Naive thymus-derived CD4-positive, alpha-beta T cell (primary cell): Measurements from ENCODE around the gene MTG2. TPM values are rescaled to one million over a fixed set of nuclear protein-coding genes. Genes with fewer than 3 reads are reported as not detected.

Experiments
- ATAC-seq: fragments of 150-1000 bp; cut with Tn5 transposase; 2 replicates; pipeline ENCODE4 v1.10.0; 2021; ENCODE audit warnings: mild to moderate bottlenecking, moderate library complexity
- CTCF ChIA-PET: fragments of 350-600 bp; sonication (Branson Sonifier 250); formaldehyde crosslinking; loops from one replicate; lab custom pipeline; 2021; ENCODE audit warnings: antibody characterized with exemption; lab: Charles Lee
- POLR2A ChIA-PET: fragments of 350-600 bp; sonication (Branson Sonifier 250); formaldehyde crosslinking; loops from one replicate; lab custom pipeline; 2021; ENCODE audit warnings: antibody characterized with exemption, inconsistent platforms; lab: Charles Lee
- DNase-seq, 9 donors: peaks; one replicate each; pipeline versions ENCODE4 v3.0.0 to v3.0.0-alpha.2; 2020 to 2022; ENCODE audit warnings: mixed read lengths in 1 of 9
- H3K27ac ChIP-seq: one replicate; pipeline ENCODE4 v1.7.0; 2013; ENCODE audit warnings: mild to moderate bottlenecking, low read depth, low read length, moderate library complexity
- H3K27me3 ChIP-seq, 2 donors: one replicate each; pipeline ENCODE4 v1.7.0; 2013; ENCODE audit warnings: low read length in 2 of 2, mild to moderate bottlenecking in 2 of 2, moderate library complexity in 2 of 2; ENCODE audit not compliant: control insufficient read depth in 2 of 2, insufficient read depth in 2 of 2
- H3K36me3 ChIP-seq, 3 experiments: 1 replicate in 2 of 3; 2 replicates in 1 of 3; pipeline ENCODE4 v1.7.0; 2013; ENCODE audit warnings: low read length in 3 of 3, mild to moderate bottlenecking in 3 of 3, moderate library complexity in 1 of 3; ENCODE audit not compliant: insufficient read depth in 3 of 3, control insufficient read depth in 2 of 3
- H3K4me1 ChIP-seq, 2 donors: one replicate each; pipeline ENCODE4 v1.7.0; 2013; ENCODE audit warnings: low read length in 2 of 2, mild to moderate bottlenecking in 2 of 2, moderate library complexity in 1 of 2; ENCODE audit not compliant: control insufficient read depth in 2 of 2, insufficient read depth in 2 of 2
- H3K4me3 ChIP-seq: 2 replicates; pipeline ENCODE4 v1.7.0; 2013; ENCODE audit warnings: mild to moderate bottlenecking, low read length
- H3K9me3 ChIP-seq, 3 experiments: 1 replicate in 2 of 3; 2 replicates in 1 of 3; pipeline ENCODE4 v1.7.0; 2013; ENCODE audit warnings: low read length in 3 of 3; ENCODE audit not compliant: control insufficient read depth in 2 of 3
- H3K27ac Mint-ChIP-seq, 9 donors: one replicate each; pipeline ENCODE4 v1.8.0; 2020 to 2022; ENCODE audit warnings: mixed read lengths in 9 of 9, mild to moderate bottlenecking in 8 of 9, moderate library complexity in 5 of 9, inconsistent platforms in 2 of 9
- H3K27me3 Mint-ChIP-seq, 5 donors: one replicate each; pipeline ENCODE4 v1.8.0; 2021 to 2022; ENCODE audit warnings: mixed read lengths in 5 of 5, mild to moderate bottlenecking in 1 of 5
- H3K36me3 Mint-ChIP-seq, 5 donors: one replicate each; pipeline ENCODE4 v1.8.0; 2020 to 2022; ENCODE audit warnings: mixed read lengths in 5 of 5, mild to moderate bottlenecking in 3 of 5, inconsistent platforms in 1 of 5
- H3K4me1 Mint-ChIP-seq, 7 donors: one replicate each; pipeline ENCODE4 v1.8.0; 2020 to 2022; ENCODE audit warnings: mixed read lengths in 7 of 7, mild to moderate bottlenecking in 3 of 7, inconsistent platforms in 1 of 7
- H3K4me3 Mint-ChIP-seq, 10 donors: one replicate each; pipeline ENCODE4 v1.8.0; 2020 to 2022; ENCODE audit warnings: mild to moderate bottlenecking in 10 of 10, mixed read lengths in 10 of 10, moderate library complexity in 6 of 10, inconsistent platforms in 2 of 10
- H3K9me3 Mint-ChIP-seq, 11 donors: one replicate each; pipeline ENCODE4 v1.8.0; 2020 to 2022; ENCODE audit warnings: mixed read lengths in 11 of 11, mild to moderate bottlenecking in 4 of 11, inconsistent platforms in 1 of 11, moderate library complexity in 1 of 11
- intact Hi-C, 2 donors: fragments of 100-400 bp; cut with micrococcal nuclease; formaldehyde crosslinking; loops; one replicate each; pipeline ENCODE4 v1.15.1; 2023
- polyA plus RNA-seq, 2 donors: library from polyadenylated mRNA; unstranded; fragments of 300-500 nt; fragmentation: Illumina TruSeq; gene quantifications; one replicate each; pipeline ENCODE4 v1.2.3, GENCODE V29; 2021
- total RNA-seq, 6 experiments: library from RNA in 5 of 6; stranded (reverse) in 5 of 6; gene quantifications; 1 replicate in 5 of 6; 2 replicates in 1 of 6; pipeline ENCODE4 v1.2.3 and lab custom pipeline; 2021 to 2026

Gene MTG2
- total and polyA plus RNA-seq, 7 experiments from 2014 or later = 18.2 to 51.5 (median 31.8) TPM

DNA sequence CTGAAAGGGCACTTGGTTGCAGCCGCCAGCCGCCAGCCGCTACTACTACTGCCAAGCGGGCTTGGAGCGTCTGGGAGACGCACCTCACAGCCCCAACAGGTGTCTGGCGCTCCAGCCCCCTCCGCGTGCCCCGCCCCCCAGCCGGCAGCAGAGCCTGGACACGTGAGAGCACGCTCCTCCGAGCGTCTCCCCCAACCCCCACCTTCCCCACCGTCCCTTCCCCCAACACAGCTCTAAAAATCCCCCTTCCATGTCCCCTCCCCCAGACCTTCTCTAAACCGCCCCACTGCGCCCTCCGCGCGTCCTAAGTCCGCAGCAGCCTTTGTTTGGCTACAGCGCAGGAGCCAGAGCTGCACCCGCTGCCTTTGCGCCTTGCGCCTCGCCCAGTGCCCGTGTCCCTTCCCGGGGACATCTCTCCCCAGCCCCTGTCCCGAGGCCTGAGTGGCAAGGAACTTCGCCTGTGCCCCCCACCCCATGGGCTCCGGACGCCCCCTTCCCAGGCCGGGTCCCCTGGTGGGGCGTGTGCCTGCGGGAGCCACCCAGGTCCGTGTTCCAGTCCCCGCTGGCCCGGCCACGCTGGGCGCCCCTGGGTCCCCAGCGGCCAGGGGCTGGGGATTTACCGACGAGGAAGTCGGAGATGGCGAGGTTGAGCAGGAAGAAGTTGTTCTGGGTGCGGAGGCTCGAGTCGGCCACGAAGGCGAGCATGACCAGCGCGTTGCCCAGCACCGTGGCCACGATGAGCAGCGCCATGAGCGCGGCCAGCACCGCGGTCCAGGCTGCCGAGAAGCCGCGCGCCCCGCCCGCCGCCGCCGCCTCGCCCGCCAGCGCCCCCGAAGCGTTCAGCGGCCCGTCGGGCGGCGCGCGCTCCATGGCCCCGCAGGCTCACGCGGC is 36.5 kb downstream of the MTG2 start:
- Mint-ChIP-seq H3K4me3 (peak overlapping the region in 8 of 10 donors; percentile 17 to 83 (median 46)), H3K4me1 (peaks cover 0 to 5% (median 3%) of the 10 kb centered on the region in 7 donors), H3K27ac (no peak overlapping the region), H3K9me3 (no peaks in the 10 kb centered on the region), H3K27me3 (peaks cover 11 to 50% (median 27%) of the 10 kb centered on the region in 5 donors), H3K36me3 (no peaks in the 10 kb centered on the region)
- Histone ChIP-seq H3K4me3 (no peak overlapping the region), H3K9me3 (no peaks in the 10 kb centered on the region), H3K4me1 (no peaks in the 10 kb centered on the region), H3K27ac (no peak overlapping the region), H3K36me3 (no peaks in the 10 kb centered on the region), H3K27me3 (peaks cover 0 to 24% of the 10 kb centered on the region in 2 donors)
- ChIA-PET POLR2A (no interaction called here), CTCF (no interaction called here)
- DNase-seq = no peak
- ATAC-seq = peak; percentile 29
- intact Hi-C loops = no loop called here

DNA sequence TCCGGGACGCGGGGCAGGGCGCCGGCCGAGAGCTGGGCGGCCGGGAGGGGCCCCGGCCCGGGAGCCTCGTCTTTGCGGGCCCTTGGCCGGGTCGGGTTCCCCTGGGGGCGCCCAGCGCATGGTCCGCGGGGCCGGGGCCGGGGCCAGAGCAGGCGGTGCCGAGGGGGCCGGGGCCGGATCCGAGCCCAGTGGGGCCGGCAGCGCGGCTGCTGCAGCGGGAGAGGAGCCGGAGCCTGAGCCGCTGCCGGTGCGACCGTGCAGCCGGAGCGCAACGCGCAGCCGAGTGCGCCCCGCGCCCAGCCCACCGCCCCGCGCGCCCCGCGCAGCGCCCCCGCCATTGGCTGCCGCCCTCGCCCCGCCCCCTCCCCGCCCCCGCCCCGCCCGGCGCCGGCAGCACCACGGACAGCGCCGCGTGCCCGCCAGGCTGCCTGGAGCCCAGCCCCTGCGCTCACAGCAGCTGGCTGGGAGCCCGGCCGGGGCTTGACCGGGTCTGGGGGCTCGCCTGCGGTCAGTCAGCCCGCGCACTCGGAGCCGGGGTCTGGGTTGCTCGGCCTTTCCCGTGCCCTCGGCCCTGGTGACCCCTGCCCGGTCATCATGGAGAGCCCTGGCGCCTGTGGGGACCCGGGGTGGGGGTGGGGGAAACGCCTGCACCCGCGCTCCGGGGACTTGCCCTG is 37.3 kb downstream of the MTG2 start, which contains the start of gene HRH3:
TSS of gene HRH3 (minus strand) at position 287 of the 674 bp plus-strand sequence. CDS start 308 bp downstream, outside the sequence.
- H3K36me3 Mint-ChIP-seq = no peaks in the 10 kb centered on the region
- H3K27ac ChIP-seq = no peak within 1 kb of the TSS
- H3K36me3 ChIP-seq = no peaks in the 10 kb centered on the region
- no peak within 1 kb of the TSS for H3K27ac Mint-ChIP-seq
- DNase-seq (peak in 8 of 9 donors; percentile 25 to 69 (median 47)), ATAC-seq (peak; percentile 87)
- peaks cover 0 to 24% of the 10 kb centered on the region in 2 donors for H3K27me3 ChIP-seq
- intact Hi-C loops = loop anchor here (1.0 to 2.0 kb wide), 2 partner anchors 18 to 19 kb away; partner anchors contain the start of gene OSBPL2 (in 2 of the 2)
- POLR2A ChIA-PET = no interaction called here
- H3K27me3 Mint-ChIP-seq = peaks cover 17 to 52% (median 30%) of the 10 kb centered on the region in 5 donors
- CTCF ChIA-PET = no interaction called here
- H3K4me3 ChIP-seq = no peak within 1 kb of the TSS
- no peaks in the 10 kb centered on the region for H3K9me3 ChIP-seq
- H3K4me1 ChIP-seq = no peaks in the 10 kb centered on the region
- H3K4me3 Mint-ChIP-seq = peak within 1 kb of the TSS in 9 of 10 donors; percentile 20 to 83 (median 47)
- H3K9me3 Mint-ChIP-seq = no peaks in the 10 kb centered on the region
- peaks cover 0 to 5% (median 3%) of the 10 kb centered on the region in 7 donors for H3K4me1 Mint-ChIP-seq

DNA sequence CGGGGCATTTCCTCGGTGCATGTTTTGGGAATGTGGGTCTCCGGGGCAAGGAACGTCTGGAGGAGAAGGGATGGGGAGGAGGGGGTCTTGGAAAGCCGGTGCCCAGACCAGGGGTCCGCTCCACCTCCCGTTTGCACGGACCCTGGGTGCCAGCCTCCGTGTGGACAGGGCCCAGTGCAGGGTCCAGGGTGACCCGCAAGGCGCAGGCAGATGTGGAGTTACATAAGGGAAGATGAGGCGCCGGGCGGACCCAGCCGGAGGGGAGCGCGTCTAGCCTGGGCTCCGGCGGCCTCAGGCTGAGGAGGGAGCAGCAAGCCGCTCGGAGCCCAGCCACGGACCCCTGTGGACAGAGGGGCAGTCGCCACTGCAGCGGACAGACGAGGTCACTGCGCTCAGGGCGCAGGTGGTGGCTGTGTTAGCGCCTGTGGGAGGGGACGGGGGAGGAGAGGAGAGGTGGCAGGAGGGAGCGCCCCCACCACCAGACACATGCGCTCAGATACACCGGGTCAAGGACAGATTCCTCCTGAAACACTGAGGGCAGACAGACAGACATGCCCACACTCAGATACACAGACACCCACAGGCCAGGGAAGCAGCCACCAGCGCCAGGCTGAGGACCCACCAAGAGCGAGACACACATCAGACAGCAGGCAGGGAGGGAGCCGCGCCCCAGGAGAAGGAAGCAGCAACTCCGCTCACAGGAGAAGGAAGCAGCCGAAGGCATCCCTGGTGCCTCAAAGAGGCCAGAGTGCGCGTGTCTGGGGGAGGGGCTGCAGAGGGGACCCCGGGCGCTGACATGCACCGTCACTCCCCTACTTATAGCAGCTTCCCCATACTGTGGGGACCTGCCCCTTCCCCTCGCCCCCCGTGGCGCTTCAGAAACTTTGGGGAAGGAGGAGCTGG is 38.1 kb downstream of the MTG2 start:
- ATAC-seq (no peak), DNase-seq (no peak)
- intact Hi-C loops = loop anchor here (1.0 to 2.0 kb wide), 2 partner anchors 17 to 18 kb away; partner anchors contain the start of gene OSBPL2 (in 2 of the 2)
- POLR2A ChIA-PET = no interaction called here
- peaks cover 0 to 26% of the 10 kb centered on the region in 2 donors for H3K27me3 ChIP-seq
- H3K4me3 Mint-ChIP-seq = peak overlapping the region in 7 of 10 donors; percentile 29 to 63 (median 45)
- H3K27ac ChIP-seq = no peak overlapping the region
- H3K27ac Mint-ChIP-seq = no peak overlapping the region
- no peaks in the 10 kb centered on the region for H3K36me3 ChIP-seq
- no peaks in the 10 kb centered on the region for H3K4me1 ChIP-seq
- H3K27me3 Mint-ChIP-seq = peaks cover 17 to 53% (median 30%) of the 10 kb centered on the region in 5 donors
- CTCF ChIA-PET = no interaction called here
- peaks cover 0 to 5% (median 3%) of the 10 kb centered on the region in 7 donors for H3K4me1 Mint-ChIP-seq
- no peaks in the 10 kb centered on the region for H3K9me3 Mint-ChIP-seq
- H3K36me3 Mint-ChIP-seq = no peaks in the 10 kb centered on the region
- no peaks in the 10 kb centered on the region for H3K9me3 ChIP-seq
- H3K4me3 ChIP-seq = no peak overlapping the region

DNA sequence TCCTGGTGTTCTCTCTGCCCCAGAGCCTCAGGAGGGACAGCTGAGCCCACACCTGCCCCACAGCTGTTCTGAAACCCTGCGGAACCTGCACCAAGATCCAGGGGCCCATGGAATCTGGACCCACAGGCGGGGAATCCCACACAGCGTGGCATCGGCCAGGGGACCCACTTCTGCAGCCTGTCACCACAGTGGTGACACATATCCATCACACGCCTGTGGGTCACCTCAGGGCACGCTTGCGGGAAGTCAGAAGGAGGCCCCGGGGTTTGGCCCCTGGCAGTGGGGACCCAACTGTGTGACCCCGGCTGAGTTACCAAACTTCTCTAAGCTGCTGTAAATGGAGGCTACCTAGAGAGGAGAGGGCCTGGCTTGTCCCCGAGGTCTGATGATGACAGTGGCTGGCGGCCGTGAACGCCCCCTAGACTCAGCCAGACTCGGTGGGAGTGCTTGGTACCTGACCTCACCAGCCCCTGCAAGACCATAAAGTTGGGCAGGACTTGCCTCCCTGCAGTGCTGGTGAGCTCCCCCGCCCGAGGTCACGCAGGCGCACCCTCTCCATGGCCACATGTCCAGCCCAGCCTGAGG is 39.5 kb downstream of the MTG2 start:
- Mint-ChIP-seq H3K36me3 (no peaks in the 10 kb centered on the region), H3K4me1 (peaks cover 0 to 5% (median 3%) of the 10 kb centered on the region in 7 donors), H3K27me3 (peaks cover 17 to 61% (median 28%) of the 10 kb centered on the region in 5 donors), H3K4me3 (no peak overlapping the region), H3K27ac (no peak overlapping the region), H3K9me3 (no peaks in the 10 kb centered on the region)
- CTCF ChIA-PET = no interaction called here
- Histone ChIP-seq H3K36me3 (no peaks in the 10 kb centered on the region), H3K27ac (no peak overlapping the region), H3K9me3 (no peaks in the 10 kb centered on the region), H3K4me1 (no peaks in the 10 kb centered on the region), H3K27me3 (peaks cover 0 to 27% of the 10 kb centered on the region in 2 donors), H3K4me3 (no peak overlapping the region)
- intact Hi-C loops = no loop called here
- ATAC-seq = no peak
- DNase-seq = no peak
- POLR2A ChIA-PET = no interaction called here

DNA sequence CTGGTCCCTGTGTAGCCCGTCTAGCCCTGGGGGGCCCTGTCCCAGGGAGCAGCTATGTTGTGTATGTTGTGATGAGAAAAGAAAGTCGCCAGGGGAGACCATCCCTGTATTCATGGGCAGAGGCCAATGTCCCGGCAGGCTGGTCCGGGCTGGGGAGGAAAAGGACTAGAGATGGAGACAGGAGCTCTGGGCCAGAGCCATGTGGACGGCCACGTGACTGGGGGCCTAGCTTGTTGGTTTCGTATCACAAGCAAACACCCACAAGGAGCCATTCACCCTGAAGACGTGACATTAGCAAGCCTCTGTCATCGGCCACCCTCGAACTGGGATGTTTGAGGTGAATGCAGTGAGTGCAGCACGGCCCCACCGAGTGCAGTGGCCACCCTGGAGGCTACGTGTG is 40.1 kb downstream of the MTG2 start:
- Histone ChIP-seq H3K9me3 (no peaks in the 10 kb centered on the region), H3K36me3 (no peaks in the 10 kb centered on the region), H3K27me3 (peaks cover 0 to 27% of the 10 kb centered on the region in 2 donors), H3K4me1 (no peaks in the 10 kb centered on the region), H3K27ac (no peak overlapping the region), H3K4me3 (no peak overlapping the region)
- Mint-ChIP-seq H3K4me3 (no peak overlapping the region), H3K36me3 (no peaks in the 10 kb centered on the region), H3K27ac (no peak overlapping the region), H3K4me1 (peaks cover 0 to 5% (median 3%) of the 10 kb centered on the region in 7 donors), H3K9me3 (no peaks in the 10 kb centered on the region), H3K27me3 (peaks cover 17 to 56% (median 28%) of the 10 kb centered on the region in 5 donors)
- intact Hi-C loops = no loop called here
- ChIA-PET CTCF (no interaction called here), POLR2A (no interaction called here)
- no peak for ATAC-seq
- DNase-seq = no peak

DNA sequence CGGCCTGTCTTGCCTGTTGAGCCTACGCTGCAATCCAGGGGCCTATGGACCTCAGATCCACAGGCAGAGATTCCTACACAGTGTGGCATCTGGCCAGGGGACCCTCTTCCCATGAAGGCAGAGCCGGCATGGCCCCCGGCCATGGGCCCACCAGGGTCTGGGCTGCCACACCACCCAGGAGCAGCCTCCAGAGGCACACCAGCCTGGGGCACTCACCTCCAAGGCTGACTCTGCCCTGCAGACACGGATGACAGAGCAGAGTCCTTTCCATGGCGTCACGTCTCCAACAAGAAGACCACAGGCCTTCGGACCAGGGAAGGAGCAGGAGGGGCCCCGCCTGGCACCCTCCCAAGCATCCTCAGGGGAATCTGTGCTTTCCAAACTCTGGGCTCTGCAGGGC is 40.7 kb downstream of the MTG2 start:
- Histone ChIP-seq H3K27ac (no peak overlapping the region), H3K36me3 (no peaks in the 10 kb centered on the region), H3K27me3 (peaks cover 0 to 24% of the 10 kb centered on the region in 2 donors), H3K4me3 (no peak overlapping the region), H3K4me1 (no peaks in the 10 kb centered on the region), H3K9me3 (no peaks in the 10 kb centered on the region)
- DNase-seq (no peak), ATAC-seq (no peak)
- Mint-ChIP-seq H3K4me3 (no peak overlapping the region), H3K27me3 (peaks cover 17 to 56% (median 25%) of the 10 kb centered on the region in 5 donors), H3K9me3 (no peaks in the 10 kb centered on the region), H3K27ac (no peak overlapping the region), H3K36me3 (no peaks in the 10 kb centered on the region), H3K4me1 (peaks cover 0 to 5% (median 3%) of the 10 kb centered on the region in 7 donors)
- POLR2A ChIA-PET = no interaction called here
- CTCF ChIA-PET = no interaction called here
- intact Hi-C loops = no loop called here
